Left lobe of liver (tissue), 2 donors: ENCODE data around the gene IPO4. TPM values are rescaled to one million over a fixed set of nuclear protein-coding genes. Genes with fewer than 3 reads are reported as not detected.

Experiments used
- ATAC-seq: fragments of 200-7000 bp; cut with Tn5 transposase; one replicate; pipeline ENCODE4 v1.9.1; 2020; ENCODE audit warnings: mild to moderate bottlenecking, moderate library complexity
- DNase-seq: peaks from one replicate; pipeline ENCODE4 v3.0.0-alpha.2; 2020; ENCODE audit warnings: low spot score
- total RNA-seq: library from RNA; stranded (reverse); gene quantifications from one replicate; pipeline ENCODE4 v1.2.1, GENCODE V29; 2021
- donor health status: DM: no; HTN: no; CAD: no; lungs with moderate emphysema.
- donor health status: DM: no; HTN: yes; CAD: no.

Gene IPO4
- total RNA-seq, 1 donor from 2014 or later = 20.2 TPM

- ATAC-seq = peak; percentile 93
- DNase-seq = peak; percentile 87
Measured at GRCh38 chr14:24195186-24196070, 6.8 kb upstream of the IPO4 start, which contains the start of gene TM9SF1. Gene TM9SF1 (minus strand): TSS chr14:24195441. CDS start chr14:24195019, 422 bp downstream.

GRCh38 chr14:24194873-24195185 lies 6.2 kb upstream of the IPO4 start:
- ATAC-seq = no peak
- DNase-seq = no peak

- DNase-seq = no peak
- no peak for ATAC-seq
Measured at GRCh38 chr14:24194186-24194872, 5.7 kb upstream of the IPO4 start.

- DNase-seq (no peak), ATAC-seq (no peak)
Measured at GRCh38 chr14:24192933-24193332, 4.3 kb upstream of the IPO4 start.

- ATAC-seq (no peak), DNase-seq (no peak)
Measured at GRCh38 chr14:24190416-24190815, 1.8 kb upstream of the IPO4 start.

GRCh38 chr14:24189460-24189859 lies 844 bp upstream of the IPO4 start:
- no peak for DNase-seq
- no peak for ATAC-seq

- no peak for ATAC-seq
- no peak for DNase-seq
Measured at GRCh38 chr14:24189059-24189375, 401 bp upstream of the IPO4 start.

- DNase-seq (no peak), ATAC-seq (no peak)
Measured at GRCh38 chr14:24187539-24187915, 1.1 kb downstream of the IPO4 start.

GRCh38 chr14:24186831-24187538 lies 1.6 kb downstream of the IPO4 start:
- DNase-seq (no peak), ATAC-seq (no peak)

GRCh38 chr14:24185741-24186140 lies 2.9 kb downstream of the IPO4 start:
- ATAC-seq (no peak), DNase-seq (no peak)

GRCh38 chr14:24185026-24185425 lies 3.6 kb downstream of the IPO4 start:
- no peak for DNase-seq
- ATAC-seq = no peak

- DNase-seq (no peak), ATAC-seq (no peak)
Measured at GRCh38 chr14:24184104-24184970, 4.3 kb downstream of the IPO4 start.

- no peak for ATAC-seq
- DNase-seq = no peak
Measured at GRCh38 chr14:24183014-24183481, 5.6 kb downstream of the IPO4 start.

GRCh38 chr14:24182110-24182882 lies 6.3 kb downstream of the IPO4 start:
- ATAC-seq = no peak
- no peak for DNase-seq

GRCh38 chr14:24181371-24182077 lies 7.1 kb downstream of the IPO4 start:
- DNase-seq (no peak), ATAC-seq (no peak)

- DNase-seq (peak; percentile 84), ATAC-seq (peak; percentile 76)
Measured at GRCh38 chr14:24179961-24180796, 8.4 kb downstream of the IPO4 start.

GRCh38 chr14:24179294-24179960 lies 9.2 kb downstream of the IPO4 start:
- no peak for DNase-seq
- peak; percentile 3 for ATAC-seq
